PC-3 (cell line): ENCODE measurements around the gene BID. TPM values are rescaled to one million over a fixed set of nuclear protein-coding genes. Genes with fewer than 3 reads are reported as not detected.

Experiments
- ATAC-seq: fragments of 200-7000 bp; cut with Tn5 transposase; 2 replicates; pipeline ENCODE4 v1.9.1; 2020; ENCODE audit warnings: mild to moderate bottlenecking, moderate library complexity
- BruUV-seq: library from RNA; stranded (reverse); fragments of 400-500 nt; replicated peaks from 2 replicates; lab custom pipeline; 2021; lab: Mats Ljungman, UMichigan
- CTCF ChIA-PET: fragments of 300-600 bp; sonication (Branson Sonifier 250); formaldehyde crosslinking; loops from one replicate; lab custom pipeline; 2022; ENCODE audit warnings: antibody characterized with exemption; lab: Charles Lee
- POLR2A ChIA-PET: fragments of 300-600 bp; sonication (Branson Sonifier 250); formaldehyde crosslinking; loops from one replicate; lab custom pipeline; 2022; ENCODE audit warnings: antibody characterized with exemption; ENCODE audit not compliant: unreplicated experiment; lab: Charles Lee
- DNase-seq: peaks from one replicate; pipeline ENCODE4 v3.0.0-alpha.2; 2015
- H2AFZ ChIP-seq: fragments of 300-600 bp; sonication (generic); 2 replicates; pipeline ENCODE4 v1.6.0; 2016; ENCODE audit warnings: antibody characterized with exemption, low read length
- H3F3A ChIP-seq: fragments of 300-600 bp; sonication (generic); one replicate; pipeline ENCODE4 v1.6.0; 2017; ENCODE audit warnings: antibody characterized with exemption, low read length, control low read depth, mild to moderate bottlenecking; ENCODE audit not compliant: unreplicated experiment
- H3K27ac ChIP-seq: fragments of 300-600 bp; sonication (generic); 2 replicates; pipeline ENCODE4 v1.5.1; 2016; ENCODE audit warnings: mild to moderate bottlenecking, low read length
- H3K27me3 ChIP-seq: fragments of 300-600 bp; sonication (generic); 2 replicates; pipeline ENCODE4 v1.6.1; 2016; ENCODE audit warnings: low read length, mixed read lengths
- H3K36me3 ChIP-seq: fragments of 300-600 bp; sonication (generic); 2 replicates; pipeline ENCODE4 v1.6.1; 2016; ENCODE audit warnings: low read depth, mixed run types, low read length, mixed read lengths
- H3K4me1 ChIP-seq: fragments of 300-600 bp; sonication (generic); 2 replicates; pipeline ENCODE4 v1.5.1; 2016; ENCODE audit warnings: low read length; ENCODE audit not compliant: insufficient read depth
- H3K4me2 ChIP-seq: fragments of 300-600 bp; sonication (generic); 2 replicates; pipeline ENCODE4 v1.6.0; 2016; ENCODE audit warnings: low read length
- H3K4me3 ChIP-seq: fragments of 300-600 bp; sonication (generic); 2 replicates; pipeline ENCODE4 v1.5.1; 2016; ENCODE audit warnings: mild to moderate bottlenecking, low read length, mixed read lengths
- H3K79me2 ChIP-seq: fragments of 300-600 bp; sonication (generic); 2 replicates; pipeline ENCODE4 v1.6.1; 2017; ENCODE audit warnings: low read length, mixed read lengths
- H3K9ac ChIP-seq: fragments of 300-600 bp; sonication (generic); 2 replicates; pipeline ENCODE4 v1.6.0; 2016; ENCODE audit warnings: mild to moderate bottlenecking, low read length
- H3K9me2 ChIP-seq: fragments of 300-600 bp; sonication (generic); replicated peaks from 2 replicates; pipeline ENCODE4 v1.6.1; 2016; ENCODE audit warnings: mixed run types, low read length, mixed read lengths
- H3K9me3 ChIP-seq: fragments of 300-600 bp; sonication (generic); 2 replicates; pipeline ENCODE4 v1.6.1; 2016; ENCODE audit warnings: low read length, mixed read lengths
- H4K20me1 ChIP-seq: fragments of 300-600 bp; sonication (generic); 2 replicates; pipeline ENCODE4 v1.6.1; 2016; ENCODE audit warnings: low read length, mixed read lengths
- CTCF ChIP-seq: fragments of 300-600 bp; sonication (generic); conservative IDR thresholded peaks from 2 replicates; pipeline ENCODE4 v1.5.1; 2017; ENCODE audit warnings: antibody characterized with exemption, low read depth, mild to moderate bottlenecking, low read length
- EZH2 ChIP-seq: fragments of 300-600 bp; sonication (generic); IDR thresholded peaks from one replicate; pipeline ENCODE4 v1.6.1; 2017; ENCODE audit warnings: antibody characterized with exemption, mild to moderate bottlenecking, low read length; ENCODE audit not compliant: unreplicated experiment
- EZH2phosphoT487 ChIP-seq: fragments of 300-600 bp; sonication (generic); IDR thresholded peaks from 2 replicates; pipeline ENCODE4 v1.6.1; 2018; ENCODE audit warnings: mild to moderate bottlenecking, antibody characterized with exemption, low read length, borderline replicate concordance
- intact Hi-C: fragments of 100-400 bp; cut with micrococcal nuclease; formaldehyde crosslinking; loops from 2 replicates; pipeline ENCODE4 v1.9.0; 2023
- total RNA-seq: library from RNA; depleted of rRNA; stranded (reverse); fragments of >200 nt; gene quantifications from 2 replicates; pipeline ENCODE4 v1.2.3, GENCODE V29; 2014

BID gene
- total RNA-seq, 1 experiment from 2014 or later, result 123 TPM

GRCh38 chr22:17695986-17696385, 78.3 kb downstream of the BID start:
- intact Hi-C loops, result no loop called here
- Histone ChIP-seq H3F3A (no peaks in the 10 kb centered on the region), H3K27ac (no peak overlapping the region), H3K4me1 (no peaks in the 10 kb centered on the region), H3K4me2 (no peak overlapping the region), H3K9me2 (no peaks in the 10 kb centered on the region), H3K27me3 (no peaks in the 10 kb centered on the region), H3K79me2 (no peaks in the 10 kb centered on the region), H2AFZ (no peak overlapping the region), H3K4me3 (no peak overlapping the region), H4K20me1 (no peaks in the 10 kb centered on the region), H3K9ac (no peak overlapping the region), H3K9me3 (no peaks in the 10 kb centered on the region), H3K36me3 (no peaks in the 10 kb centered on the region)
- ChIA-PET CTCF (no interaction called here), POLR2A (no interaction called here)
- TF ChIP-seq EZH2phosphoT487 (no peak), EZH2 (no peak), CTCF (no peak)
- no peak for DNase-seq
- ATAC-seq, result no peak
- no TSS peak for BruUV-seq

- H3K4me1 ChIP-seq, result no peaks in the 10 kb centered on the region
- ATAC-seq (no peak), DNase-seq (no peak)
- H2AFZ ChIP-seq, result no peak overlapping the region
- H3K9me2 ChIP-seq, result no peaks in the 10 kb centered on the region
- H3K9ac ChIP-seq, result no peak overlapping the region
- TF ChIP-seq EZH2 (no peak), CTCF (no peak), EZH2phosphoT487 (no peak)
- CTCF ChIA-PET, result no interaction called here
- no peaks in the 10 kb centered on the region for H3K36me3 ChIP-seq
- H3K27ac ChIP-seq, result no peak overlapping the region
- H3K27me3 ChIP-seq, result no peaks in the 10 kb centered on the region
- POLR2A ChIA-PET, result no interaction called here
- no peaks in the 10 kb centered on the region for H3K9me3 ChIP-seq
- H3F3A ChIP-seq, result no peaks in the 10 kb centered on the region
- no peak overlapping the region for H3K4me3 ChIP-seq
- no peak overlapping the region for H3K4me2 ChIP-seq
- no peaks in the 10 kb centered on the region for H4K20me1 ChIP-seq
- intact Hi-C loops, result no loop called here
- H3K79me2 ChIP-seq, result no peaks in the 10 kb centered on the region
- BruUV-seq, result no TSS peak
Observed at GRCh38 chr22:17694752-17695151, 79.5 kb downstream of the BID start.

- CTCF ChIA-PET, result no interaction called here
Observed at GRCh38 chr22:17694193-17694592, 80.1 kb downstream of the BID start.

More at GRCh38 chr22:17694193-17694592, 80.1 kb downstream of the BID start:
- Histone ChIP-seq H2AFZ (no peak overlapping the region), H3K4me1 (no peaks in the 10 kb centered on the region), H3K79me2 (no peaks in the 10 kb centered on the region), H3K4me2 (no peak overlapping the region), H3K36me3 (no peaks in the 10 kb centered on the region), H3K4me3 (no peak overlapping the region), H3K27ac (no peak overlapping the region), H3K9me2 (no peaks in the 10 kb centered on the region), H4K20me1 (no peaks in the 10 kb centered on the region), H3K27me3 (no peaks in the 10 kb centered on the region), H3F3A (no peaks in the 10 kb centered on the region), H3K9me3 (no peaks in the 10 kb centered on the region), H3K9ac (no peak overlapping the region)
- ATAC-seq, result no peak
- no TSS peak for BruUV-seq
- POLR2A ChIA-PET, result no interaction called here
- no peak for DNase-seq
- intact Hi-C loops, result no loop called here
- TF ChIP-seq CTCF, result no peak
- TF ChIP-seq EZH2phosphoT487, result no peak
- TF ChIP-seq EZH2, result no peak
